ENCODE data around the gene TAX1BP1. TPM values are rescaled to one million over a fixed set of nuclear protein-coding genes. Genes with fewer than 3 reads are reported as not detected.

TAX1BP1 gene
- total RNA-seq: 80.7 and 82.1 TPM in 2 replicates

DNA sequence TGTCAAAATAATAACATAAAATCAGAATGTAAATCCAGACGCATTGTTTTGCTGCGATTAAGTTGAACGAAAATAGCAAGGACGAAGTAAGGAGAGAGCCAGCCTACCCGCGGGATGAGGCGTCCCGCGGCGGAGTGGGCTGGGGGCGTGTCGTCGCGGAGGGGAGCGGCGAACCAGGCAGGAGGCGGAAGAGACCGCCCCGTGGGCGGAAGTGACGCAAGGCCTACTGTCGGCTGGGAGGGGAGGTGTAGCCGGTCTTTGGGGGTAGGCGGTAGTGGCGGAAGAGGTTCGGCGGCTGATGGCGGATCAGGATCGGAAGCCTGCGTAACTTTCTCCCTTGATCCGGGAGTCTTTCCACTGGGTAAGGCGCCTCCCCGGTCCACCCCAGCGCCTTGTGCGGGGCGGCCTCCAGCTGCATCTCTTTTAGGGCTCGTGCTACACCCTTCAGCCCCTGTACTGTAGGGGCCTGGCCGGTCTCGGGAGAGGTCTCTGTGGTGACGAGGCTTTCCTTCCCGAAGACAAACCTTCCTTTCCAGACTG lies at the start of gene TAX1BP1:
Gene TAX1BP1 (plus strand): TSS at position 254 of the 540 bp plus-strand sequence. CDS start 8,363 bp downstream, outside the sequence.
- intact Hi-C loops (cut with micrococcal nuclease): loop anchor here (1.0 to 10.0 kb wide), 15 partner anchors 19 to 1884 kb away; partner anchors contain the start of genes CBX3 and SKAP2

GRCh38 chr7:27690649-27691048 lies 49.3 kb upstream of the TAX1BP1 start:
- intact Hi-C loops (cut with micrococcal nuclease): no loop called here

DNA sequence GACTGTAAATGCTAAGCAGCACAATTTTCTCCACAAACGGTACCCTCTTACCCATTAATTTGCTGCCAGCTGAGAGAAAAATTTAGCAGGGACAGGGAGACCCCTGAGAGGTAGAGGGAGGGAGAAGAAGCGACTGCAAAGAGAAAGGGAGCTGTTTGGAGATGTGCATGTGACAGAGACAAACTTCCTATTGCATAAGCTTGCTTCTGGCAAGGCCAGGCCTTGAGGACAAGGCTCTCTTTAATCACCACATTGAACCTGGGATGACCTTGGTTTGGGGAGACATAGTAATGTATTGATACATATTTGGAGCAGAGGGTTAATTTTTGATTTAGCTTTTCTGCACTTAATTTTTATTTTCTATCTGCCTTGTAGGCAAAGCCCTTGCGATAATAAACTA lies 46.2 kb upstream of the TAX1BP1 start:
- intact Hi-C loops (cut with micrococcal nuclease): no loop called here

DNA sequence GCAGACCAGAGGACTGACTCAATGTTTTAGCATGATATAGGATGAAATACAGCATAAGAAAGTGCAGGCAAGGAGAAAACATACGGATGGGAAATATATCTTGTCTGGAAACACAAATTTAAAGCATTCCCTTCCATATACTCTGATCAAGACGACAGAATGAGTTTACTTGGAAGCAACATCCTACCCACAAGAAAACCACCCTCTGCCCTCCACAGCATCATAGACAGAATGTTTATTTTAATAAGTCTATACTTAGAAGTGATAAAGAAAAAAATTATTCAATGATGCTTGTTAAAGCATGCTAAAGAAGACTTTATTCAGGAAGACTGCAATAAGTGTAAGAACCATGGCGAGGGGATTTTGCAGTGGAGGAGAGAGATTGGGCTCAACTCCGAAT lies 44.9 kb upstream of the TAX1BP1 start:
- intact Hi-C loops (cut with micrococcal nuclease): no loop called here

DNA sequence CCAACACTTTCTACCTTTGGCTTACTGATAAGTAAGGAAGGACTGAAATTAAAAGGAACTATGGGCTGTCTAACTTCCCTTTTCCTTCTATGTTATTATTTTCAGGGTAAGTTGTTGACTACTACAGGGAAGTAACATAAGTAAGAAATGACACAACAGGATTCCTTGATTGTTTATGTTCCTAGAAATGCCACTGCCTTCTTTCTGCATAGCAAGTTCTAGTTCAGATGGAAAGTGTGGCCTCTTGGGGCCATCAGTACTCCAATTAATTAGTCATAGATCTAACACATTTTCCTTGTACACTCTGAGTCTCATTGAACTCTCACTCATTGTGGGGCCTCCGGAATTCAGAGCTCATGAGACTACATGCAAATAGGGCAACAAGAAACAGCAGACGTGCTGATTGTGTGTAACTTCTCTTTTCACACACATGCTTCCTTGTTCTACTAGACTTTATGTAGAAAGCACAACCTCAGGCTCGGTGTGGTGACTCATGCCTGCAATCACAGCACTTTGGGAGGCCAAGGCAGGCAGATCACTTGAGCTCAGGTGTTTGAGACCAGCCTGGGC lies 42.0 kb upstream of the TAX1BP1 start:
- intact Hi-C loops (cut with micrococcal nuclease): no loop called here

- intact Hi-C loops (cut with micrococcal nuclease): no loop called here
Observed at GRCh38 chr7:27699751-27700150, 40.2 kb upstream of the TAX1BP1 start.

DNA sequence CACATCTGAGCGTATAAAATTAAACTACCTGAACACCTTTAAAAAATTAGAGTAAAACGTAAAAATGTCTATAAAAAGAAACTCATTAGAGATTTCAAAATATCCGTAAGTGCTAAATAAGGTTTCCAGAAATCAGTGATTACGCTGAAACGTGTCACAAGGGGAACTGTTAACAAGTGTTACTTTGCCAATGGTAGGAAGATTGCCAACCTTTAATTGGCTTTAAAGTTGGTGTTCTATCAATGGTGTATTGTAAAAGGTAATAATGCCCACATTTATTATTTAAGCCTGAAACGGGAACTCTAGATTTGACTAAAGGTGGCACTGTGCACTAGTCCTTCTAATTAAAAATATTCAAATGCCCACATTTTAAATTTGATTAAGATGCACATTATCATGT lies 39.5 kb upstream of the TAX1BP1 start:
- intact Hi-C loops (cut with micrococcal nuclease): no loop called here

DNA sequence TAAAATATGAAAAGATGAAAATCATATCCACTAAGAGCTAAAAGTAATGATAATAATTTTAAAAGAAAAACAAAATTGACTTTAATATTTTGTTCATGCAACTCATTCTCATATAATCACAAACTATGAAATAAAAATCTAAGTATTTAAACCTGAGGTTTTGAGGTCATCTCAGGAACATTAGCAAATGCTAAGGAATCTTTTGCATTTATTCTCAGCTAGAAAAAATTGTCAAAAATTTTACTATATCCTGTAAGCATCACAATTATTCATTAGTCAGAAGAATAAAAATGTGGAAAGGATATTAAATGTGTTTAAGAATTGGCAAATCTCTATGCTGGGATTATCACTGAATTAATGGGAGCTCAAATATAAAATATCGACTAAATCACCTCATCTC lies 36.8 kb upstream of the TAX1BP1 start:
- intact Hi-C loops (cut with micrococcal nuclease): no loop called here

DNA sequence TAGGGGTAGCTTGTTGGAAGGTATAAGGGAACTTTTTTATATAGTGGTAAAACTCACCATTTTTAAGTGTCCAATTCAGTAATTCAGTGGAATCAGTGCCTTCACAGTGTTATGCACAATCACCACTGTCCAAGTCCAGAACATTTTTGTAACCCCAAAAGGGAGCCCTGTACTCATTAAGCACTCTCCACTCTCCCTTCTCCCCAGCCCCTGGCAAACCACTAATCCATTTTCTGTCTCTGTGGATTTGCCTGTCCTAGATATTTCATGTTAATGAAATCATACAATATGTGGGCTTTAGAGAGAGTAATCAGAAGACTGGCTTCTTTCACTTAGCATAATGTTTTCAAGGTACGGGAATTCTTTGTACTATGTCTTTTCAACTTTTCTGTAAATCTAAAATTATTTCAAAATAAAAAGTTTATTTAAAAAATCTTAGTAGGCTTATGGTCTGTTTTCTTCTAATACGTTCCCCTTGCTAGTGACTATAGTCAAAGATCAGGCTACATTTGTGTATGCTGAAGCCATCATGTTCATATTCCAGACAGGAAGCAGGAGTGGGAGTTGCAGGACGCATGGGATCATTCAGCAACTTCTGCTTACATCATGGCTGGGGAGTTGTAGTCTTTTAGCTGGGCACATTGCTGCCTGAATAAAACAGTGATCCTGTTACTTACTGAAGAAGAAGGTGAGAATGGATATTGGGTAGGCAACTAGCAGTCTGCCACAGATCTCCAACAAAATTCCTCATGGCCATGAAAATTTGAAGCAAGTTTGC lies 35.4 kb upstream of the TAX1BP1 start:
- intact Hi-C loops (cut with micrococcal nuclease): no loop called here

- intact Hi-C loops (cut with micrococcal nuclease): no loop called here
Observed at GRCh38 chr7:27705200-27705594, 34.8 kb upstream of the TAX1BP1 start.

DNA sequence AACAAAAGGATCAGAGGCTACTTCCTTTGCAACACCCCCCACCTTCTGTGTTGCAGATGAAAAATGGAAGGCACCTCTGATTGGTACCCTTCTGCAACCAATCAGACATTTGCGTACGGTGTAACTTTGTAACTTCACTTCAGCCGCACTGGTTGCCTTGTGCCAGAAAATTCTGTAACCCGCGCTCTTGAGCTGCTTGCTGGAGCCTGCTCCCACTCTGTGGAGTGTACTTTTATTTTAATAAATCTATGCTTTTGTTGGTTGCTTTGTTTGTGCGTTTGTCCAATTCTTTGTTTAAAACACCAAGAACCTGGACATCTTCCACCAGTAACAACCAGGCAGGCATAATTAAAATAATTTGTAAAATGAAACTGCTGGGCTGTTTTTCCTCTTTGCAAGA lies 31.5 kb upstream of the TAX1BP1 start:
- intact Hi-C loops (cut with micrococcal nuclease): no loop called here

- intact Hi-C loops (cut with micrococcal nuclease): no loop called here
Observed at GRCh38 chr7:27709137-27710075, 30.6 kb upstream of the TAX1BP1 start.

DNA sequence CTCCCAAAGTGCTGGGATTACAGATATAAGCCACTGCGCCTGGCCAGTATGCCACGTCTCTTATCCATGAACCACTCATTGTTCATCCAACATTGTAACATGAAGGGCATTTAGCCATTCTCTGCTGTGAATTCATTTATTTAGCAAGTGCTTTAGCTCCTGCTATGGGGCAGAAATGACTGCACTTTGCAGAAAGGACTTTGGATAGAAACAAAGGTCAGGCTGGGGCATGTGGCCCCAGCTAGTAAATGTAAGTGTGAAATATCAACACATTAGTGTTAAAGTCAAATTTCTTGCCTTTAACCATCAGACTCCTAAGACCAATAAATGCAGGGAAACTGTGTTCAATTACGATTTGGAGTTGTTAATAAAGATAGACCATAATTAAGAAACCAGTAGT lies 27.7 kb upstream of the TAX1BP1 start:
- intact Hi-C loops (cut with micrococcal nuclease): no loop called here

DNA sequence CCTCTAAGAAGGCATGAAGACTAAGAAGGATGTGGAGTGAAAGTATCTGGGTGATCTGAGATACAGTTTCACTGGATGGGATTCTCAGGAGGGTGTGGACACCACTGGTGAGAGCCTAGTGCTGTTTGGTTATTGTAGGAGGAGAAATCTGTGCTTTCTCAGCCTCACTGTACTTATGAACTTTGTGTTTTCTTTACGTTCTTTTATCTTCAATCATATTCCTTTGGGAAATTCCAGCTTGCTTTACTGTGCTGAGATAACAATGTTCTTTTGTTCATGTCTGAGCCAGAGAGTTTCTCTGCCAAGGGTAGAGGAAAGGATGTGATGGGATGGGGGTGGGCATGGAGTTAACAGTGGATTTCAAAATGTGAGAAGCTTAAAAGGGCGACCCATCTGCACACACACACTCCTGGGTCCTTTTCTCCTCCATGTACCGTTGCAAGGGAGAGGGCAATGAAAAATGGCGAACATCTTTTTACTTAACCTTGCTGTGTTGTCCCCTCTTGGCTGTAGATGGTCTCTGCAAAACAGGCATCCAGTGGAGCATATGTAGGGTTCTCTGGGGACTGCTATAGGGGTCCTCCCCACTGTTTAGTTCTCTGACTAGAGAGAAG lies 25.0 kb upstream of the TAX1BP1 start:
- intact Hi-C loops (cut with micrococcal nuclease): no loop called here

DNA sequence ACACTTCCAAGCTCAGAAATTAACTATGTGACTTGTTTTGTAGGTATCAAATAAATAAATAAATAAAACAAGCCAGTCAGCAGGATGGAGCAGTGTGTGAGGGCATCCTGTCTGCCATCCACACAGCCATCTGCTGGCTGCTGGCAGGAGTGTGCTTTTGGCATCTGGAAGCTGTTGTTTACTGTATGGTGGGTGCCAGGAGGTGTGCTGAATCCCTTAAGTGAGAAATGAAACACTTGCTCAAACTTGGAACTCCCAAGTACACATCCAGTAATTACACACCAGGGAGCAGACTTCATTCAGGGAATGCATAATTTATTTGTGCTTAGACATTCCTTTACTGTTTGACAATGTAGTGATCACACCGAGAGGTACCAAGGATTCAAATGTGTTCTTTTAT lies 16.9 kb upstream of the TAX1BP1 start:
- intact Hi-C loops (cut with micrococcal nuclease): no loop called here

DNA sequence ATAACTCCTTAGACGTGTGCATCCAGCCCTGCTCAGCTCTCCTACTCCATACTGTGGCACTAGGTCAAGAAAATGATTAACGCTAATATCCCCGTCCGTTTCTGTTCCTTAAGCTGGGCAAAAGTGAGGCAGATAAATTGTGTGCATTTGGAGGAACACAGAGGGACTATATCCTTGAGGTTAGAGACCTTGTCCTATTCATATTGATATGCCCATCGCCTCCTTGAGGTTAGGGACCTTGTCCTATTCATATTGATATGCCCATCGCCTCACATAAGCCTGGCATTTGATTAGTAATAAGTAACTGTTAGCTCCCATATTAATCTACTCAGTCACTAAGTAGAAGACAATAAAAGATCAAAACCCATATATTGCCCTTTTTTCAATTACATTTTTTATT lies 12.9 kb upstream of the TAX1BP1 start:
- intact Hi-C loops (cut with micrococcal nuclease): no loop called here

DNA sequence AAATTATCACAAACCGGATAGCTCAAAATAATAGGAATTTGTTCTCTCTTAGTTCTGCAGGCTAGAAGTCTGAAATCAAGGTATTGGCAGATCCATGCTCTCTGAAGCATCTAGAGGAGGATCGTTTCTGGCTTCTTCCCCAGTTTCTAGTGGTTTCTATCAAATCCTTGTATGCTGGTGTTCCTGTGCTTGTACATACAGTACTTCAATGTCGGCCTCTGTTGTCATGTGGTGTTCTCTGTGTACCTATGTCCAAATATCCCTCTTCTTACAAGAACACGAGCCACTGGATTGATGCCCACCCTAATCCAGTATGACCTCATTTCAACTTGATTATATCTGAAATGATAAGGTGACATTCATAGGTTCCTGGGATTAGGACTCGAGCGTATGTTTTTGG lies 9.8 kb upstream of the TAX1BP1 start:
- intact Hi-C loops (cut with micrococcal nuclease): no loop called here

DNA sequence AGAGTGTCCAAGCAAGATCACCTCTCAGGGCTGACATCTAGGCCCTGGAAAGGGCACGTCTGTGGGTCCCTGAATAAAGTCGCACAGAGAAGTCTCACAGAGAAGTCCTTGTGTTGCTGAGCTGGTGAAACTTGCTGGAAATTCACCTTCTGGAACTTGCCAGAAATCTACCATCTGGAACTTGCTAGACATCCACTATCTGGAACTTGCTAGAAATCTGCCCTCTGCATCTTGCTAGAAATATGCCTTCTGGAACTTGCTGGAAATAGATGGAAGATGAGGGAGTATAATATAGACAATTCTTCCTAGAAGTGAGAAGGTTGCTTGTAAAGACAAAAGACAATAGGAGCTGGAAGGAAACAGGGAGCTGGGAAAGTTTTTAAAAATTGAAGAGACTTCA lies 5.4 kb upstream of the TAX1BP1 start:
- intact Hi-C loops (cut with micrococcal nuclease): no loop called here

GRCh38 chr7:27735165-27735564 lies 4.8 kb upstream of the TAX1BP1 start:
- intact Hi-C loops (cut with micrococcal nuclease): loop anchor here (5.0 kb wide), 1 partner anchor 873 kb away; the partner anchor contains the start of gene SKAP2

DNA sequence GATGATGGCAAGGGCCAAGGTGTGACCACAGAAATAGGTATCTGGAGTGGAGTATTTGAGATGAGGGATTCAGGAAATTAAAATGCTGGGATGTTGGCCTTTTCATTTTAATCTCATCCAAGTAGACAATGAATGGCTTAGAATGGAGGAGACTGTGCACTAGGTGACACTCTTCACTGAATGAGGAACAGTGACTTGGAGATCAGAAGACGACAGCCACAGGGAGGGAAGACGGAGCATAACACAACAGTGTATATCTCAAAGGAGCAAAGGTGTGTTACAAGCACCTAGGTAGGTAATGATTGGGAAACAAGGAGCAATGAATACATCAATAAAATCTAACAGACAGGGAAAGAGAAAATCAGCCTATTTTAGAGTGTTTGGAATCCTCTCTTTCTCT lies 4.1 kb upstream of the TAX1BP1 start:
- intact Hi-C loops (cut with micrococcal nuclease): loop anchor here (5.0 kb wide), 1 partner anchor 874 kb away; the partner anchor contains the start of gene SKAP2

DNA sequence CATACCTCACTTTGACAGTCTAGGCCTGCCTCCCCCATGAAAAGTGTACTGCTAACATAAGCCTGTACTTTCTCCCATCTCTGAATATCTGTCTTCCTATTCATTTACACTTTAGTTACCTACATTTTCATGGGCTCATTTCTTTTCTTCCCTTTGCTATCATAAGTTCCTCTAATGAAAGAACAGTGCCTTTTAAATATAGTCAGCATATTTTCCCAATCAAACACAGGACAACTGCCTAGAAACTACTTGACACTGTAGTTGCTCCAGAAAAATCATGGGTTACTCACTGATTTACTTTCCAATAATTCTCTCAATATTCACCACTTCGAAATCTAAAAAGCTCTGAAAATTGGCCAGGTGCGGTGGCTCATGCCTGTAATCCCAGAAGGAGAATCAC lies 2.8 kb upstream of the TAX1BP1 start:
- intact Hi-C loops (cut with micrococcal nuclease): loop anchor here (5.0 kb wide), 1 partner anchor 875 kb away; the partner anchor contains the start of gene SKAP2

All from T-helper 1 cell treated with Interleukin-12 subunit alpha and Interleukin-12 subunit beta and Interleukin-4 antibody, amounts not matched to agents 30 ng/mL and 1 ng/mL, for 36 hours (primary cell).